Endometrium (tissue), 2 donors: ENCODE data around the gene LRPPRC.

Experiments
- FAIRE-seq: peaks from 2 replicates; lab custom pipeline; 2012; peaks lifted over from hg19 to GRCh38; lab: Jason Lieb, UNC
- donor health status: control.
- donor health status: control.

LRPPRC gene

DNA sequence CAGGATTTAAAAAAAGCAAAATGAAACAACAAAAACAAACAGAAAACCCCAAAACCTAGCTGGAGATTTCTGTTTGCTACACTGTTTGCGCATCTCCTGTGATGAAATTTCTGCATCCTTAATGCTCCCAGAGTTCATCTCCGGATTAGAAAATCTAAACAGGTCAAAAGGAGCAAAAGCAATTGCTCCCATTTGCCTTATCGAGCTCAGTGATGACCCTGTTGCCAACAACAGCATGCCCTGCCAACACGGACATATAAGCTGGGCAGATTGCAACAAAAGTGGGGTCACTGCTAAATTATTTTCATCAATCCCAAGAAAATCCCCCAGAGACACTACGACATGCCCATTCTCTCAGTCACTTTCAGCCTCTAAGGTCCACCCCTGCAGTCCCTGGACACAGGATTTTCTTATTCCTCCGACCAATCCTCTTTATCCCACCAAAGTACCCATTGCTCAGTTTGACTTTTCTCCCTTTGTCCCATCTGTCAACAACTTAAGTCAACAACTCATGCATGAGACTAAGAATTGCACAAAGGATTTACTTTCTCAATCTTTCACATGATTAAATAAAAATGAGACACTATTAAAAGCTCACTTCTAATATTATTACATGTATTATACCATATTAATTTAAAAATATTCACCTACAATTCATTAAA, 89.2 kb downstream of the LRPPRC start:
- no peak for FAIRE-seq

DNA sequence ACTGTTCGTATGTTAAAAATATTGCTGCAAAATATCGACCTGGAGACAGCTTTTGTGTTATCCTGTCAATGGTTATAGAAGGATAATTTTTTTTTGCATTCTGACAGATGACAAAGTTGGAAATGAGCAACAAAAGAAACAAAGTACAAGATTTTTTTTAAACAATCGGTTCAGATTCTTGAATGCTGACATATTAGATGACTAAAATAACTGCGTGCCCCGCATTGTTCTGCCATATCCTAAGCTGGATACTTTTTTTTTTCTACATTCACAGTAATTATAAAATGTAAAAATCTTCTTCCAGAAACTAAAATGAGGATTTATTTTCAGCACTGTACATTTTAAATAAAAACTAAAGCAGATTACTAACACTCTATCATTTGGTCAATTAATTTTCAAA, 89.9 kb downstream of the LRPPRC start:
- FAIRE-seq = no peak

DNA sequence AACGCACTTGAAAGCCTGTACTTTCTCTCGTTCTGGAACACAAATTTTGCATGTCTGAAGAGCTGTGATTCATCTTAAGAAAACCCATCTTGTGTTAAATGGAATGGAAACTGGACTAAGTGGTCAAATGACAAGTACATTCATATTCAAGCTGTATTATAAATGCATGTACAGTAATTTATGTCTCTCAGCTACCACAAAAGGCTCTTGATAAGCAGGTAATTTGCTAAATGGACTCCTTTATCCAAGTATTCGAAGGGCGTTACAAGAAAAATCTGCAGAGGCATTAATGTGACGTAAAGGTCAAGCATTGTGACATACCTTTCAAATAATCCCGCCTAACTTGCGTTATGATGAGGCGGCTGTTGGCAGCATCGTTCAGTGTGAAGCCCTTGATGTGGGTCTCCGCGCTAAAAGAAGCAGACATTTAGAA, 90.4 kb downstream of the LRPPRC start:
- no peak for FAIRE-seq

DNA sequence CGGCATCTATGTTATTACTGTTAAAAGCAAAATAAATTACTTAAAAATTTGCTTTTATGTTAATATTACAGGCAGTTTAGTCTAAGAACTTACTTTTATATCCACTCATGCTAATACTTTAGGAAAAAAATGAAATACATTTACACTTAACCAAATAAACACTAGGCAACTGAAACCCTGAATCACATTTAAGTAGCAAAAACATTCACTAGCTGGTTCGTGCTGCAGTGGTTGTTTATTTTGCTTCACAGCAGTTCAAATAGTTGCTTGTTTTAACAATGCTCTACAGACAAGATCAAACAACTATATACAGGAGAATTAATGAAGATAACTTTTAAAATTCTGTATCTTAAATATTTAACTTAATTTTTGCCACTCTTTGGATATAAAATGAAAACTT, 96.2 kb downstream of the LRPPRC start:
- FAIRE-seq = no peak

DNA sequence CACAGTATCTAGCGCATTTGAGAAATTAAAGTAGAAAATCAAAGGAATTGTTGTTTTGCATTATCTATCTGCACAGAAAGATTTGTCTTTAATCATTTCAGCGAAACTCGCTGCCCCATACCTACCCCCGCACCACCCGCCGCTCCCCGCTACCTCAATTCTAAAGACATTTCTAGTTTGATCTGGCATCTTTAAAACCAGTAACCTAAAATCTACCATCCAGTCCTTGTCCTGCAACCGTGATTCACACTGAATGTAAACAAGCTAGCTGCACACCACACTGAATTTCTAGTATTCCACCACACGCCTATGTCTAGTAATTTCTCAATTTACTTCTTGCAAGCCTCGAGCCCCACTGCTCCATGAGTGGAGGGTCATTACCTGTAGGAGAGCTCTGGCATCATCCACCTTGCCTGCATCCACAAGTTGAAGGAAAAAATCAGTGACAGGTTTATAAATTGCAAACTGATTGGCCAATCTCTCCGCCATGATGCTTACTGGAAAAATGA, 96.9 kb downstream of the LRPPRC start:
- no peak for FAIRE-seq

DNA sequence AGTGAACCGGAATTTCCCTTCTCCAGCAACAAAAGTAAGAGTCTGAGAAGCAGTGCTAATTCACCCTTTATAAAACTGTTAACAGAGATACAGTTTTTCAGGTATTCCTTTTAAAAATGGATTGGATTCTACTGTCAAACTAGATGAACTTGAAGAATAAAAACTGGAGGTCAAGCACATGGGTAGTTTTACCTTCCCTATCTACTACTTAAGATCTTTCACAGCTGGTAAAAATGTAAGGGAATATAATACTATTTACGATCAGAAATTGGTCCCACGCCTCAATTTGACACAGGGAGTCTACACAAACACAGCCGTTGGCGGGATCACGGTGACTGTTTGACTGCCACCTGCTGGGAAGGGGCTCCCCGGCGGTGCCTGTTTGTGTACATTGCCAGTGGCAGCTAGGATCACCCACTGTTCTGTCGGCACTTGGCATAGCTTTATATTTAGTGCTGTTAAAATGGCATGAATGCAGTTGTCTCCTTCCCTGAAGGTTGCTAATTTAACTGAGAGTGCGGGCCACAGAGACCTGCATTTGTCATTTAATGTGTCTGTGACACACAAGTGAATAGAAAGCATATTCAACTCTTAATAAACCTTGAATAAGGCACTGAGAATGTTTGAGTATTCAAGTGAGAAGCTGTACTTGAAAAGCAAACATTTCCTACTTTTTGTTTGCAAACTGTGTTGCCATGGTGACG, 97.5 kb downstream of the LRPPRC start:
- no peak for FAIRE-seq

DNA sequence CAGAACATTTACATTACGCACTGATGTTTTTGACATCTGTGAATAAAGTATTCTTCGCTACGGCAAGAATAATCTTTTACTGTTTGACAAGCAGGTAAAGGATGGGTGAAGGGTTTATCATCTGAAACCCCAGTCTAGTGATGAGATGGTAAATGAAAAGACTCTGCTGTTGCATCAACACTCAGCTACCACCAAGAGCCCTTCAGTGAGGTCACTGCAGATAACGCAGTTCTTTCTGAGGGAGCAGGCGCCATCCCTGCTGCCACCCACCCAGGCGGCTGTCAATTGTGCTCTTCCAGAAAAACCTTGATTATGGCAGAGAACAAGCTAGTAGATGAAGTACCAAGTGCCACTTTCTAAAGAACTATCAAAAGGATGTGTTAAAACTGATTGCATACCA, 98.3 kb downstream of the LRPPRC start:
- FAIRE-seq = no peak

DNA sequence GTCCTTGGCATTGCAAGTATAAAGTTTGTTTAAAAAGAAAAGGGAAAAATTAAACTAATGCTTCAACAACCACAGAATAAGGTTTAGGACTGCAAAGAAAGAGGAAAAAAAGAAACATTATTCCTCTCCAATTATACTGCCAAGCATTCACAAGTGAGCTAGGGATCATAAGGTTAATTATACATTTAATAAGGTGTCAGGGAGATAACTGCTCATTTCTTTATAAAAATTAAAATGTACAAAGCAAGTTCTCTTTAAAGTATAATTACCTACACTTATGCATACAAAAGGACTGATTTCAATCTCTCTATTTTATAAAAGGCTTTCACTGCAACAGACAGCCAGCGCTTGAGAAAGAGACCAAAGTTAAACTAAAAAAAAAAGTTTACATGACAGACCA, 98.9 kb downstream of the LRPPRC start:
- FAIRE-seq = no peak

DNA sequence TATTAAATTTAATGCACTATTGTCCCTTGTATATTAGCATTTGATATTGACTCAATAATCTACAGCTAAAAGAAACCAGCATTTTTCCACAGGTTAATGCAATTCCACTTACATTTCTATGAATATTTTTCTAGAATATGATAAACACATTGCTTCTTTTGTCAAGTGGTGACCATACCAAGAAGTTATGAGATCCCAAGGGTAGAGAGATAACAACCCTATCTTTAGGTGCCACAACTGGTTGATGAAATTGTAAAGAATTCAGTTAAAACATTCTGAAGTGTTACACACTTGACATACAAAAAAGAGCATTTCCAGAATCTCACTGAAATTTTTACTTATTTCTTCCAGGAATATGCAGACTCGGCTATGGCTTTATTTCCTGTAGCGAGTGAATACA, 101.0 kb downstream of the LRPPRC start:
- no peak for FAIRE-seq

DNA sequence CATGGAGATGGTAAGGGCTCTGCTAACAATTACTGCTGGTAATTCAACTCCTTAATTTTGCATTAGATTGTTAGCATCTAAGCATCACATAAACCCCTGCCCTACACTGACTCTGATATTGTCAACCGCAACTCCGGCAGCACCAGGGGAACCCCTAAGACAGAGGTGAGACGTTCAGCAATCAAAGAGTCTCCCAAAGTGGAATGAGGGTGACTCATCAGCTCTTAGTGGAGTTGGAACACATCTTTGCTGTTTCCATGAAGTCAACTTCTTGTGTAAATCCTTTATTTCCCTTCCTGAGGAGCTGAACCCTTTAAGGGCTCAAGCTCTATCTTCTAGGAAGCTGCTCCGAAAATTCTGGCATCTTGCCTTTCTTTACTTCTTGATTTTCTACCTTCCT, 104.9 kb downstream of the LRPPRC start:
- FAIRE-seq = no peak

DNA sequence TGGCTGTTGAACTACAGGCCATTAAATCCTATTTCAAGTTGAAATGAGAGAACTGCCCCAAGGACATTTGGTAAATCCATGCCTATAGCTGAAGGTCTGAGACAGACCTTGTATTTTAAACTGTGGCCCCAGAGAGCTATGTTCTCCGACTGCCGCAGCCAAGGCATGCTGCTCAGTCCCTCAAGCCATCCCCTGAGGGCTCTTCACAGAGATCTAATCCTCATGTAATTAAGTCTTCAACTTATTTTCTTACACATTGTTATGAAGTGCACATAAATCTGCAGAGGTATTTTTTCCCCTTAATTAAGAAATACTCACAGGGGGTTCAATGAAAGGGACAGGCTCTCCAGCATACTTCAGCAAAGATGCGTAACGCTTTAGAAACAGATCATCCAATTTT, 106.4 kb downstream of the LRPPRC start:
- no peak for FAIRE-seq

DNA sequence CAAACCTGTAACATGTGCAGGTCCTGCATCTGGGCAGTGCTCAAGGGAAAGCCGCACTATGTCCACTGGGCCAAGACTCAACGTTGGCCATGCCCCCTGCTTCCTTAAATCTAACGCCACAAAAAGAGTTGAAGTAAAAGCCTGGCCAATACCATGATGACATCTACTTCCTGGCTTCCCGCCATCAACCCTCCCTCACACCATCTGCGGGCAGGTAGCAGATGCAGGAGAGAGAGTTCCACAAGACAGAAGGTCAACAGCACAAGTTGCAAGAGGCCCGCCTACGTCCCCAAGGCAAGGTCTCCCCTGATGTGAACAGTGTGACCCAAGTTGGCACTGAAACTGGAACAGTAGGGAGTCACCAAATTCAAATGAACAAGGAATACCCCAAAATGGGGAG, 108.6 kb downstream of the LRPPRC start:
- no peak for FAIRE-seq

DNA sequence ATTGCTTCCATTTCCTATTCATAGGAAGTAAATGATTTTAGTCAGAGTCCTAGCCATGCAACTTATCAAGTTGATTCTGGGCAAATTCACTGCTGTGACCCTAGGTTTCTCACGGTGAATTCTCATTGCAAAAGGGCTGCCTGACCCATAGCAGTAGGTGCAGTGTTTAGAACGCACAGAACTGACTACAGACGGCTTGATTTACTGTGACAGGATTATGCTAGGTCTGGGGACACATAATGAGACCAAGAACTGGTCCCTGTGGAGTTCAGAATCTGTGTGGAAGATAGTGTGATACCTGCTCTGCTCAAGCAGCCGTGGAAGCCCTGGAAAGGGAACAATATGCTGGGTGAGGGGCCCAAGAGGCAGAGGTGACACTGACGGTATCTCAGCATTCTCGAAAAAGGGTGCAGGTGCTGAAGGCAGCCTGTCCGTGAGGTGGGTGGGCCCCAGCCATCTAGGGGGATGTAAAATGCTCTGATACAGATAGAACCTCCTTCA, 110.6 kb downstream of the LRPPRC start:
- no peak for FAIRE-seq

DNA sequence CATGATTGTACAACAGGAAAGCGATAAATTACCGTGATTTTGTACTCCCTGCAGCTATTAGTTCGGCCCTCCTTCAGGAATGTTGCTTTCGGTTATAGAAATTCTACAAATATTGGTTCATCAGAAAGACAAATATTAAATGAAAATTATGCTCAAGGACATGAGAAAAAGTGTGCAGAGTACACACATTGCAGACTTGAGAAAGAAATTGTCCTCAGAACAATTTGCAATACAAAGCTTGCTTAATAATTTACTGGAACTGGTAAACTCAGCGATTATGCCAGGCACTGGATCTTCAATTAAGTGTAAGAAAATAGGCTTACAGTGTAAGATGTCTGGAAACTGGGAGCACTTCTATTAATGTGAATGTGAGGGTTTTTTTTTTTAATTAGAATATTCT, 111.1 kb downstream of the LRPPRC start:
- FAIRE-seq = no peak

DNA sequence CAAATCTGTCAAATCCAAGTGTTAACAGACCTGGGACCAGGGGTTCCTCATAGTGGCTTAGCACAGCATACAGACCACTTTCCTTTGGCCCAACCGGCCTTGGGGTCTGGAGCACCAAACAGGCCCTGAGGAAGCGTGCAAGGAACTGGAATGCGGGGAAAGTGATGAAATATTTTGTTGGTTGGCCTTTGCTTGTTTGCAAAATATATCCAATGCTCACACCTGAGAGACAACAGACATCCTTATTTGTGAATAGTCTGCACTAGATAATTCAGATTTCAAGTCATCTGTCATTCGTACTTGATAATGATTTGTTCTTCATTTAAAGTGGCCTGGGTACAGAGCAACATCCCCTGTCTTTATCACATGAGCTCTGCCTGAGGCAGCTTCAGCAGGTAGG, 113.5 kb downstream of the LRPPRC start:
- FAIRE-seq = no peak

DNA sequence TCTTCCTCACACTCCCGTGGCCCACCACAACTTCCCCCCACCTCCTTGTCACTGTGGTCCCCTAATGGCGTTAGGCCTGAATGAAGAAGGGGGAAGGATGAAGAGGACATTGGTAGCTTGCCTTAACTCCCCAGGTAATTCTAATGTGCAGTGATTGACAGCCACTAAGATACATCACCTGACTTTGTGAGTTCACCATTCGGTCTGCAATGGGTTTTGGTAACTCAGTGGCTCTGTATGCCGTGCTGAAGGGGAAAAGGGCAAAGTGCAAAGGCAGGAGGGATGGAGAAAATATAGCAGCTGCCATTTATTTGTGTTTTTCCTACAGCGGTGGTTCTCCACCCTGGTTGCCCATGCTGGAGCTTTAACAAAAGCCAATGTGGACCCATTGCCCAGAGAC, 114.8 kb downstream of the LRPPRC start:
- FAIRE-seq = no peak

DNA sequence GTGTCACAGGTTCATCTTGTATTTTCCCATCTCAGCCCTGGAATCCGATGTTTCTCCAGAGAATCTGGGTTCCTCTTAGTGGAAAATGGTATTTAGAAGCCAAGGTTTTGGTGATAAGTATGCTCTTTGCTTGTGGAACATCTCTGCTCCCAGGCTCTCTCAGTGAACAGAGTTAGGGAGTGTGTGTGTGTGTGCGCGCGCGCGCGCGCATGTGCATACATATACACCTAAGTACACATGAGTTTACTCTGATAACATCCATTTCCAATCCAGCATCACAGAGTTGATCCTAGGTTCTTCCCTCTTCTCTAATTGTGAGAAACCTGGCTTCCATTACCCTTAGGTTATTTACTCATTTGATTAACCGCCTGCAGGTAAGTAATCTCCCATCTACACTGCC, 115.3 kb downstream of the LRPPRC start:
- FAIRE-seq = no peak

DNA sequence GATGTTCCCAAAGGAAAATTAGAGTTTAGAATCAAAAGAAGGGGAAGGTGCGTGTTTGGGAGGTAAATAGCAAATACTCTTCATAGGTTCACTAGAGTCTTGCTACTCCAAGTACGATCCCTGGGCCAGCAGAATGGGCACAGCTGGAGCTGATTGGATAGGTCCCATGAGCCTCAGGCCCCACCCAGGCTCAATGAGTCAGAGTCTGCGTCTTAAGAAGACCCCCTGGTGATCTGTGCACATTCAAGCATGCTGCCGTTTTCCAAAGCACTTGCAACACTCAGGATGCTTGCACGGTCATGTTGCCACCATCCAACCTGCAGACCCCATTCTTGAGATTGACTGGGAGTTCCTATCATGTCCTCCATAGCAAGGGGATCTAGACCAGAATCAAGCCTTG, 116.5 kb downstream of the LRPPRC start:
- no peak for FAIRE-seq

DNA sequence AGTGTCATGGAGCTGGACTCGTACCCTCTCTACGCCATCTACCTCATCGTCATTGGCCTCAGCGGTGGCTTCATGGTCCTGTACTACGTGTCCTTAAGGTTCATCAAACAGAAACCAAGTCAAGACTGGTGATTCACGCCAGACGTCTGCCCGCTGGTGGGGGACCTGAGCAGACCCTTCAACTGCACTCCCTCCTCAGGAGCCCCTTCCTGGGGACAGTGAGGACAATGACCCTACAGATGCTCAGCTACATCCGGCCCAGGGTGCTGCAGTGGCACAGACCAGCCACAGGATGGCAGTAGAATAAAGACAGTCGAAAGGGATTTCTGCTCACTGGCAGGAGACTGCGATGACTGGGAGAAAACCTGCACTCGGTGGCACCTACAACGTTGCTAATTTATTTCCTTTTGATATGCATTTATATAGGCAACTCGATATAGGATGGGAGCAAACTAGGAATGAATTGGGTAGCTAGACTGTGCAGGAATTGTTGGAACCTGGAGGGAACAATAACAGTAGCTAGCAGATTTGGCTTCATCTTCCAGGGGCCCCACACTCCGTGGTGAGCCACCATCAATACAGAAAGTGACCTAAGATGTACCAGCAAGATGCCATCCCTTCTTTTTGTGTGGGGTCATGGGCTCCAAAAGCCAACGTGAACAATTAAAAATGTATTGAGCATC, 117.9 kb downstream of the LRPPRC start:
- FAIRE-seq = no peak

DNA sequence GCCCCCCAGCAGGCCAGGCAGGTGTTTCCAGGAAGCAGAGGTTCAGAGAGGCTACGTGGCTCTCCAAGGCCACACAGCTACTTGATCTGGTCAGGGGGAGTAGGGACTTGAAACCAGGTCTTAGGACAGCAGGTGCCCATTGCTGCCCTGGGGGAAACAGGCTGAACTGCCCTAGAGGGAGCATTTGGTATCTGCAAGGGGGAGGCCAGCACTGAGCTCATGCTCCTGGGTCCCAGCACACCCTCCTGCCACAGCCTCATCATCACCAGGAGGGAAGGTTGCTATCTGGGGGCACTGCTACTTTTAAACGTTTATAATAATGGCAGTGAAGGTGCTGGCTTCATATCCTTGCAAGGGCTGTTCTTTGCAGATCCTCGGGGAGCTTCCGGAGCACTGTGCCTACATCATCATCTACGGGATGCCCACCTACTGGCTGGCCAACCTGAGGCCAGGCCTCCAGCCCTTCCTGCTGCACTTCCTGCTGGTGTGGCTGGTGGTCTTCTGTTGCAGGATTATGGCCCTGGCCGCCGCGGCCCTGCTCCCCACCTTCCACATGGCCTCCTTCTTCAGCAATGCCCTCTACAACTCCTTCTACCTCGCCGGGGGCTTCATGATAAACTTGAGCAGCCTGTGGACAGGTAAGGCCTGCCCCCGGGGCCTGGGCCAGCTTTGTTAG, 120.9 kb downstream of the LRPPRC start:
- FAIRE-seq = no peak

DNA sequence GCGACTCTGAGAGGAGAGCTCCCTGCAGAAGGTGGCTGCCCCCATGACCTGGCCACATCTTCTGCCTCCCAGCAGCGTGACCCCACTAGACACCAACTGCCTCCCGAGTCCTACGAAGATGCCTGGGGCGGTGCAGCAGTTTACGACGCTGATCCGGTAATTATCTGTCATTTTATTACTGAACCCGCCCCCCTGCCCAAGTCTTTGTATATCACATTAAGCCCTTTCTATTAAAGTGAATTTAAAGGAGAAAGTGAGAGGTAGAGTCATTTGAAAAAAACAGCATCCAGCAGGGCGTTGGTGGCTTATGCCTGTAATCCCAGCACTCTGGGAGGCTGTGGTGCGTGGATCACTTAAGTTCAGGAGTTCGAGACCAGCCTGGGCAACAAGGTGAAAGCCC, 123.6 kb downstream of the LRPPRC start:
- no peak for FAIRE-seq

DNA sequence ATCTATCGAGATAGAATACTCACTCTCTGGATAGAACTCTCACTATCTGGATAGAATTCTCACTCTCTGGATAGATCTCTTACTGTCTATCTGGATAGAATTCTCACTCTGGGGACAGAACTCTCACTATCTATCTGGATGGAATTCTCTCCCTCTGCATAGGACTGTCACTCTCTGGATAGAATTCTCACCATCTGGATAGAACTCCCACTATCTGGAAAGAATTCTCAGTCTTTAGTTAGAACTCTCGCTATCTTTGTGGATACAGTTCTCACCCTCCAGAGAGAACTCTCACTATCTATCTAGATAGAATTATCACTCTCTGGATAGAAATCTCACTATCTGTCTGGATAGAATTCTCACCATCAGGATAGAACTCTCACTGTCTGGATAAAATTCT, 140.5 kb downstream of the LRPPRC start:
- FAIRE-seq = no peak

DNA sequence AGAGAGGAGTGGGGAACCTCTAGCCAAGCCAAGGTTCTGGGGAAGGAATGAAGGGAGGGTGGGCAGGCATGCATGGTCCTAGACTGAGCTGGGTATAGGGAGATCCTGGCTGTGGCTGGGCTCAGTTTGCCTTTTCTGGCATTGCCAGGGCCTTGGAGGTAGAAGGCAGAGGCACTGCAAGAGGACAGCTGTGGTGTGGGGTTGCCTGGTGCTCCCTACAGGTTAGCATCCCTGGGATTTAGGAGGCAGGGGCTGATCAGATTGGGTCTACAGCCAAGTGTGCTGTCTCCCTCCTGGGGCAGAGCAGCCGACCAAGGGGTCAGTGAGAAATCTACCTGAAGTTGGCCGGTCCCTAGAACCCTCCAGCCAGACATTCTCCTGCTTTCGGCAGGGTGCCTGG, 141.1 kb downstream of the LRPPRC start:
- no peak for FAIRE-seq
